ENCODE measurements around the gene BBS1.
"Not testable (repeated sequence)": the region's sequence is repeated elsewhere in the genome, so short reads cannot be mapped to it uniquely, and the experiment has no call there.

BBS1 gene

GRCh38 chr11:66581261-66581660 lies 70.8 kb downstream of the BBS1 start:
- Histone ChIP-seq H3K36me3 (ENCODE audit: control insufficient read depth, low read length) (no peaks in the 10 kb centered on the region), H3K27me3 (ENCODE audit: control insufficient read depth, low read length) (0 out of 2 replicates have a peak, but pooled peaks cover 5% of the 10 kb centered on the region), H3F3A (ENCODE audit: control insufficient read depth, insufficient read depth) (no peaks in the 10 kb centered on the region), H4K20me1 (ENCODE audit: control insufficient read depth, insufficient read depth, low read depth, low read length) (no peaks in the 10 kb centered on the region), H3K79me2 (ENCODE audit: control insufficient read depth, low read length) (no peaks in the 10 kb centered on the region), H3K4me1 (ENCODE audit: control insufficient read depth, low read length) (peaks cover 3% of the 10 kb centered on the region; the same call in 1 of the 2 replicates), H3K4me3 (ENCODE audit: low read length) (no peak overlapping the region), H3K9me2 (replicated peaks; ENCODE audit: control insufficient read depth, low read length) (no peaks in the 10 kb centered on the region), H3K4me2 (ENCODE audit: low read length) (no peak overlapping the region), H3K9me3 (ENCODE audit: control insufficient read depth, insufficient read depth, low read length) (peaks cover 9% of the 10 kb centered on the region; the same call in 1 of the 2 replicates), H3K27ac (ENCODE audit: low read depth, low read length) (no peak overlapping the region)
- TF ChIP-seq EZH2phosphoT487 (IDR thresholded peaks at IDR 0.05; ENCODE audit: borderline replicate concordance, low read length), result no peak
- no peak for TF ChIP-seq CTCF (IDR thresholded peaks at IDR 0.05; ENCODE audit: low read depth, low read length, poor library complexity, severe bottlenecking)

- not testable (repeated sequence) for H3K9me3 ChIP-seq (ENCODE audit: control insufficient read depth, insufficient read depth, low read length); H3K4me2 ChIP-seq (ENCODE audit: low read length); H3F3A ChIP-seq (ENCODE audit: control insufficient read depth, insufficient read depth); H3K36me3 ChIP-seq (ENCODE audit: control insufficient read depth, low read length); H3K27ac ChIP-seq (ENCODE audit: low read depth, low read length); H4K20me1 ChIP-seq (ENCODE audit: control insufficient read depth, insufficient read depth, low read depth, low read length); H3K4me1 ChIP-seq (ENCODE audit: control insufficient read depth, low read length); H3K9me2 ChIP-seq (replicated peaks; ENCODE audit: control insufficient read depth, low read length); H3K27me3 ChIP-seq (ENCODE audit: control insufficient read depth, low read length); H3K79me2 ChIP-seq (ENCODE audit: control insufficient read depth, low read length); H3K4me3 ChIP-seq (ENCODE audit: low read length)
Measured at GRCh38 chr11:66582565-66583147, 72.2 kb downstream of the BBS1 start.
